OCI-LY3 (cell line): ENCODE results near the gene CLEC16A.

Experiments used
- EZH2phosphoT487 ChIP-seq: fragments of 200-600 bp; shearing (Covaris generic); IDR thresholded peaks from 2 replicates; pipeline ENCODE4 v1.6.1; 2018; ENCODE audit warnings: antibody characterized with exemption, mixed run types, low read depth
- TF ChIP-seq, protein P1 (sequence below): fragments of 200-600, 300-600 bp; sonication (generic); IDR thresholded peaks from 2 replicates; pipeline ENCODE4 v1.5.1; 2014; ENCODE audit warnings: antibody characterized with exemption, low read length, low read depth

DNA sequence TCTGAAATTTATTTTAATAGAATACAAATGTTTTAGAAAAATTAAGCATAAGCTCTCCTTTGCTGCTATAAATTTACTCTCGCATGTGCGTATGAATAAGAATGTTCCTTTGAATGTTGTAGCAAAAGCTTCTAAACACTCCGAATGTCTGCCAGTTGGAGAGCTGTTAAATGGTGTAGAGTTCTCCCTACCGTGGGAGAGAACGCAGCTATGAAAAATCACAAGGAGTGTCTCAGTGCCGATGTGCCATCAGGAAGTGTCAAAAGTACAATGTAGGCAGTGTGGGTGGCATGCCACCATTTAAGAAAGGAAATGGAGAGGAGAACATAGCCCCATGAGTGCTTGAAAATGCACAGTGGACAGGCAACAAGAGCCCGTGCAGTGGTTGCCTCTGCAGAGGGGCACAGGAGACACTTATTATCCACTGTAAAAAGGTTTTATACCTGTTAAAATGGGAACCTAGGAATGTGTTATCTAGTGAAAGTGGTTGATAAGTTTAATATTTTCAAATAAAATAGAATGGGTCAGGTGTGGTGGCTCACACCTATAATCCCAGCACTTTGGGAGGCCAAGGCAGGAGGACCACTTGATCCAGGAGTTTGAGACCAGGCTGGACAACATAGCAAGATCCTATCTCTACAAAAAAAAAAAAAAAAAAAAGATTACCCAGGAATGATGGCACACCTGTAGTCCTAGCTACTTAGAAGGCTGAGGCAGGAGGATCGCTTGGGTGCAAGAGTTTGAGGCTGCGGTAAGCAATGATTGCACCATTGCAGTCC, 167.7 kb downstream of the CLEC16A start:
- TF ChIP-seq, protein P1, sequence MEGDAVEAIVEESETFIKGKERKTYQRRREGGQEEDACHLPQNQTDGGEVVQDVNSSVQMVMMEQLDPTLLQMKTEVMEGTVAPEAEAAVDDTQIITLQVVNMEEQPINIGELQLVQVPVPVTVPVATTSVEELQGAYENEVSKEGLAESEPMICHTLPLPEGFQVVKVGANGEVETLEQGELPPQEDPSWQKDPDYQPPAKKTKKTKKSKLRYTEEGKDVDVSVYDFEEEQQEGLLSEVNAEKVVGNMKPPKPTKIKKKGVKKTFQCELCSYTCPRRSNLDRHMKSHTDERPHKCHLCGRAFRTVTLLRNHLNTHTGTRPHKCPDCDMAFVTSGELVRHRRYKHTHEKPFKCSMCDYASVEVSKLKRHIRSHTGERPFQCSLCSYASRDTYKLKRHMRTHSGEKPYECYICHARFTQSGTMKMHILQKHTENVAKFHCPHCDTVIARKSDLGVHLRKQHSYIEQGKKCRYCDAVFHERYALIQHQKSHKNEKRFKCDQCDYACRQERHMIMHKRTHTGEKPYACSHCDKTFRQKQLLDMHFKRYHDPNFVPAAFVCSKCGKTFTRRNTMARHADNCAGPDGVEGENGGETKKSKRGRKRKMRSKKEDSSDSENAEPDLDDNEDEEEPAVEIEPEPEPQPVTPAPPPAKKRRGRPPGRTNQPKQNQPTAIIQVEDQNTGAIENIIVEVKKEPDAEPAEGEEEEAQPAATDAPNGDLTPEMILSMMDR: no peak
- no peak for TF ChIP-seq EZH2phosphoT487
